Right renal pelvis (tissue), 4 donors: Measurements from ENCODE around the gene ZNF217. TPM values are rescaled to one million over a fixed set of nuclear protein-coding genes. Genes with fewer than 3 reads are reported as not detected.
"Not testable (repeated sequence)": the region's sequence is repeated elsewhere in the genome, so short reads cannot be mapped to it uniquely, and the experiment has no call there.

Experiments used
- DNase-seq, 4 donors: peaks; one replicate each; pipeline ENCODE4 v3.0.0-alpha.2; 2013; ENCODE audit warnings: low read depth in 4 of 4, low spot score in 3 of 4, missing footprints in 1 of 4
- polyA plus RNA-seq, 4 donors: library from polyadenylated mRNA; unstranded; fragments of 120-200 nt; gene quantifications; one replicate each; pipeline ENCODE4 v1.2.1, GENCODE V29; 2013; ENCODE audit not compliant: insufficient read length in 4 of 4

ZNF217 gene
- polyA plus RNA-seq, 4 donors: 27.6 to 38.3 (median 35.6) TPM

DNA sequence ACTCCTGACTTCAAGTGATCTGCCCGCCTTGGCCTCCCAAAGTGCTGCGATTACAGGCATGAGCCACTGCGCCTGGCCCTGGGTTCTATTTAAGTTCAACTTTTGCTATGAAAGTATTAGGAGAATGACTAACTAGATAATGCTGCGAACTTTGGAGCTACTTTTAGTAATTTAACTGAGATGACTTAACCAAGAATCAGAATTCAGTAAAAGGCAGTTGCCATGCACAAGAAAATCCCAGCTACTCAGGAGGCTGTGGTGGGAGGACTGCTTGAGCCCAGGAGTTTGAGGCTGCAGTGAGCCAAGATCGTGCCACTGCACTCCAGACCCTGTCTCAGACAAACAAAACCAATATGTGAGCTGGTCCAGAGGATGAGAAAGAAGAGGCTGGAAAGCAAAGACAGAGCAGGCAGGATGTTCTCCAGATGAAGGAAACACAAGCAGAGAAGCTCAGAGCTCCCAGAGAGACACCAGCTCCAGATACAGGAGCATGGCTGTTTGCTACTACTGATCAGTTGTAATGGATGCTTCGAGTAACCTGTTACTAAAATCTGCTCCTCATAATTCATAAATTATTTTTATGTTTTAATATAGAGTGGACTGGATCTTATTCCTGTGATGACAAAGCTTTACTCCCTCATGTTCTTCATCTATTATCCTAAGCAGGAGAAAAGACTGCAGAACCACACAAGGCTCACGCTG, 23.9 kb downstream of the ZNF217 start:
- no peak for DNase-seq

DNA sequence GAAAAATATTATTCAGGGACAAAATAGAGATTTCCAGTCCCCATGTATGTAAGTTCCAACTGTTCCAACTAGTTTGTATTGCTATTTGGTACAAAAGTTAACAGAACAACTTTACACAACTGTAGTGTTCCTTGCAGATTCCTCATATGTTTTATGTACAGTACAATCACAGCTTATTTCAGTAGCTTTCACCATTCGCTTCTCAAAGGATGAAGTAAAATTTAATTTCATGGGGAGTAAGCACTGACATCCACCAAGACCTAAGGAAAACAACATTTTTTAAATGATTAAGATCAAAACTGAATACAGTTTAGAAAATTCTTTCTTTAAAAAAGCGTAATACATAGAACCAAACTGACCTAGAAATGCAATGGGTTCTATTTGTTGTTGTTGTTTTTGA, 24.6 kb downstream of the ZNF217 start:
- no peak for DNase-seq

DNA sequence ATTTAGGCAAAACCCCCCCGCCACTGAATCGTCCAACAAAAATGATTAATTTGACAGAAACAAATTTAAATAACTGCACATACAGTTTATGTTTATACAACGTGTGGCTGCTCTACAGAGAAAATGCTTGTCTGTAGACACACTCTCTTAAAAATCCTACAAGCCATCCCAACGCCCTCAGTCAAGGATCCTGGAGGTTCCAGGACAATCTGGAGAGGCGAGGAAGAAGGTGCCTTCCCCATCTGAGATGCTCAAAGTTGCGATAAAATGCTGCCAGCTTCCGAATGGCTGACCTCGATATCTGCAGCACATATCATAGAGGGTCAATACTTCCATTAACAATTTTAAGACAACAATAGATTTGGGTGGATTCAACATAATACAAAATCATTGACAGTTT, 25.3 kb downstream of the ZNF217 start:
- DNase-seq: no peak

DNA sequence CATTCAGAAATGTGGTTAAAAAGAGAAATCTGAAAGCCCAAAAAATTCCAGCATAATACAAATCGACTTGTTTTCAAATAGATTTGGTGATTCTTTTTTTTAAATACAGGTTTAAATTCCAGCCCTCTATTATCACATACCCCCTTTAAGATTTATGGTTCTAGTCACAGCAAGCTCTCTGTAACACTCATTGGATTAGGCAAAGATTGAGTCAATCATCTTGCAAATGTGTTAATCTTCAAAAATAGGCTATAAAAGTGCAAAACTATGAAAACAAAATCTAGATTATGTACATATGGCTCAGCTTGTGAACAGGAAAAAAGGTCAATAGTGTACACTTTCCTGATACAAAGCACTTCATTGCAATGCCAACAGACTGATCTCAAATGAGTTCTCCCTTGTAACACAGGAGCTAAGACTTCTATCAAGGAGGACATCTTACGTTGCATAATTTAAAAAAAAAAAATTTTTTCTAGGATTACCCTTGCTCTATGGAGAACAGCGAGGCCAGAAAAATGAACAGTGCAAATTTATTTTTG, 26.2 kb downstream of the ZNF217 start:
- DNase-seq: no peak

DNA sequence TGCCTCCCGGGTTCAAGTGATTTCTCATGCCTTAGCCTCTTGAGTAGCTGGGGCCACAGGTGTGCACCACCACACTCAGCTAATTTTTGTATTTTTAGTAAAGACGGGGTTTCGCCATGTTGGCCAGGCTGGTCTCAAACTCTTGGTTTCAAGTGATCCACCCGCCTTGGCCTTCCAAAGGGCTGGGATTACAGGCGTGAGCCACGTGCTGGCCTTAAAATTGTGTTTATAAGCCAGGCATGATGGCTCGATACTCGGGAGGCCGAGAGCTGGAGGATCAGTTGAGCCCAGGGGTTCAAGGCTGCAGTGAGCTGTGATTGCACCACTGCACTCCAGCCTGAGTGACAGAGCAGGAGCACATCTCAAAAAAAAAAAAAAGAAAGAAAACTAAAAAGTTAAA, 27.0 kb downstream of the ZNF217 start:
- not testable (repeated sequence) for DNase-seq

DNA sequence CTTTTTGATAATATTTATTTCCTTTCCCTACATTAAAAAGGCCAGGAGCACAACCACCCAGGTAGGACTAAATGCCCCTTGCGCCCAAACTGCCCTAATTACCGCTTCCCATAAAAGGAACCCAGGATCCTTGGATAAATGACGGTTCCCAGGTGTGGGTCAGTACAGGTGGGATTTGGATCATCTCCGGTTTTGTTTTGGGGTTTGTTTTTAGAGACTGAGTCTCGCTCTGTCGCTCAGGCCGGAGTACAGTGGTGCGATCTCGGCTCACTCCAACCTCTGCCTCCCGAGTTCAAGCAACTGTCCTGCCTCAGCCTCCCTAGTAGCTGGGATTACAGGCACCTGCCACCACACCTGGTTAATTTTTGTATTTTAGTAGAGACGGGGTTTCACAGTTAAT, 28.4 kb downstream of the ZNF217 start:
- DNase-seq: no peak

DNA sequence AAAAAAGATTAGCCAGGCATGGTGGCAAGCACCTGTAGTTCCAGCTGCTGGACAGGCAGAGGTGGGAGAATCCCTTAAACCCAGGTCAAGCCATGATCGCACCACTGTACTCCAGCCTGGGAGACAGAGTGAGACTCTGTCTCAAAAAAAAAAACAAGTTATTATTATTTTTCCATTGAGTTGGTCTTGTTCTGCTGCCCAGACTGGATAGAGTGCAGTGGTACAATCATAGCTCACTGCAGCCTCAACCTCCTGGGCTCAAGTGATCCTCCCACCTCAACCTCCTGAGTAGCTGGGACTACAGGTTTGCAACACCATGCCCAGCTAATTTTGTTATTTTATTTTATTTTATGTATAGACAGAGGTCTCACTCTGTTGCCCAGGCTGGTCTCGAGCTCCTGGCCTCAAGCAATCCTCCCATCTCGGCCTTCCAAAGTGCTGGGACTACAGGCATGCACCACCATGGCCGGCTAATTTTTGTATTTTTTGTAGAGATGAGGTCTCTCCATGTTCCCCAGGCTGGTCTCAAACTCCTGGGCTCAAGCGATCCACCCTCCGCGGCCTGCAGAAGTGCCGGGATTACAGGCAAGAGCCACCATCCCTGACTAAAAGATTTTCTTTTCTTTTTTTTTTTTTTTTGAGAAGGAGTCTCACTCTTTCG, 31.4 kb downstream of the ZNF217 start:
- not testable (repeated sequence) for DNase-seq

DNA sequence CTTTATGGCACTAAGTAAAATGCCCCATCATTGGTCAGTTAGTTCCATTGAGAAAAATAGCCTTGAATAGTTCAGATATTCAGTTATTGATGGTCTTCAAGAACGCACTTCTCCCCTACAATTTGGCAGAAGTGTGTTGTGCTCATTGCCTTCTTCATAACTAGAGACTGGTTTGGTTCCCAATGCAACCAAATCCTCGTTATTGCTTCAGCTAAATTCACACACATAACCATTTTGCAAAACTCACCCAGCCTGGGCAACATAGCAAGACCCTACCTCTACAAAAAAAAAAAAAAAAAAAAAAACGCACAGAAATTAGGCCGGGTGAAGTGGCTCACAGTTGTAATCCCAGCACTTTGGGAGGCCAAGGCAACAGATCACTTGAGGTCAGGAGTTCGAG, 32.1 kb downstream of the ZNF217 start:
- DNase-seq: no peak

DNA sequence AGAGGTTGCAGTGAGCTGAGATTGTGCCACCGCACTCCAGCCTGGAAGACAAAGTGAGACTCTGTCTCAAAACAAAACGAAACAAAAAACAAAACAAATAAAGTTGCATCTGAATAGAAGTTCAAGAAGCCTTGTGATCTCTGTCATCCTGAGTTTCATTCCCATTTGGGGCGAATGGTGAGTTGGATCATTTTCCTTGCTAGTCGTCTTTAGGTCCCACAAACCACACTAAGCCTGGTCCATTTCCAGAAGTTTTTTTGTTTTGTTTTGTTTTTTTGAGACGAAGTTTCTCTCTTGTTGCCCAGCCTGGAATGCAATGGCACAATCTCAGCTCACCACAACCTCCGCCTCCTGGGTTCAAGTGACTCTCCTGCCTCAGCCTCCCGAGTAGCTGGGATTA, 33.8 kb downstream of the ZNF217 start:
- DNase-seq: no peak

DNA sequence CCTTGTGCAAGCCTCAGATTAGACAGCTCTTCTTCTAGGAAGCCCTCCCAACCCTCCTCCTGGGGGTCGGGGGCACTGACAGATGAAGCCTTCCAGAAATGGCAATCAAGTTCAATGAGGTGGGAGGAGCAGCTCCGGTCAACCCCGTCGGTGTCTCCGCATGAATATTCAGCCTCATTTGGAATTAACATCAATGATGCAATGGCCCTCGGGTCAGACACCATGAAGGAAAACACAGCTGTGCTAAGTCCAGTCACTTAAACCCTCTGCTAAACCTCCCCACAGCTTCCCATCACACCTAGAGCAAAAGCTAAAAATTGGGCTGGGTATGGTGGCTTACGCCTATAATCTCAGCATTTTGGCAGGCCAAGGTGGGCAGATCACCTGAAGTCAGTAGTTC, 36.5 kb downstream of the ZNF217 start:
- DNase-seq: no peak

DNA sequence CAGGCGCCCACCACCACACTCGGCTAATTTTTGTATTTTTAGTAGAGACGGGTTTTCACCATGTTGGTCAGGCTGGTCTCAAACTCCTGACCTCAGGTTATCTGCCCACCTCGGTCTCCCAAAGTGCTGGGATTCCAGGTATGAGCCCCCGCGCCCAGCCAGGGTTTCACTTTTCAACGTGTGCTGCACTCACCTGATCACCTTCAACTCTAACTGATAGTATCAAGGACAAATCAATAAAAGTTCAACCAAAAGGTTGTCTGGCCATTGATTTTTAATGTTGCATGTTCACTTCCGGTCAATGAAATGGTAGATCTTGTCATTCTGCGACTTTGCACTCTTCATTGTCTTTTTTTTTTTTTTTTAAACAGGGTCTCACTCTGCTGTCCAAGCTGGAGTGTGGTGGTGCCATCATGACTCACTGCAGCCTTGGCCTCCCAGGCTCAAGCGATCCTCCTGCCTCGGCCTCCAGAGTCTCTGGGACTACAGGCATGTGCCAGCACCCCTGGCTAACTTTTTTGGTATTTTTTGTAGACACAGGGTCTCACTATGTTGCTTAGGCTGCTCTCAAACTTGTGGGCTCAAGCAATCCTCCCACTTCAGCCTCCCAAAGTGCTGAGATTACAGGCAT, 37.3 kb downstream of the ZNF217 start:
- DNase-seq: no peak

DNA sequence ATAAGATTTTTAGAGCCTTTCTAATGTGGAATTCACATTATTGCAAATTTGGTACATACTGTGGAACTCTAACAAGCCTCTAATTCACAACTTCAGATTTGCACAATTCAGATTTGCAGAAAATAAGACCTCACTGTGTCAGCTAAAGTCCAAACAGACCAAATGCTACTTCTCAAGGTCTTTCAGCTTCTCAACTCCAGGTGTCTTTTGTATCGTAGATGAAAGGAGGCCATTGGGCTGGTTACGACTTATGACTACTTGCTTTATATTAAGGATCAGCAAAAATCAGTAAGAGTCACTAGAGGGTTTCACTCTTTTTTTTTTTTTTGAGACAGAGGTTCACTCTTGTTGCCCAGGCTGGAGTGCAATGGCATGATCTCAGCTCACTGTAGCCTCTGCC, 37.8 kb downstream of the ZNF217 start:
- DNase-seq: peak in 1 of 4 donors; percentile 17

DNA sequence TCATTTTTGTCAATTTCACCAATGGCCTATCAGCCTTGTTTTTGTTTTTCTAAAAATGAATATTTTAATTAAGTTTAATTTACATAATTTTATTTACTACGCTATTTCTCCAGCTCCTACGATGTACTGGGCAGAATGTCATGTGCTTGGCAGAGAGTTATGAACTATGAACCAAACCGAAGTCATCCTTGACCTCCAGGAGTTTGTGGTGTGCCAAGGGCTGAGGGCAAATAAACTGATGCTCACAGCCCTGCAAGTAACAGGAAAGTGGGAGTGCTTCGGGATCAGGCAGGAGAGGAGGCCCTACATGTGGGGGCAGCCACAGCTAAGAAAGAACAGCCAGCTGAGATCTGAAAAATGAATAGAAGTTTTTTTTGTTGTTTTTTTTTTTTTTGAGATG, 38.6 kb downstream of the ZNF217 start:
- no peak for DNase-seq

DNA sequence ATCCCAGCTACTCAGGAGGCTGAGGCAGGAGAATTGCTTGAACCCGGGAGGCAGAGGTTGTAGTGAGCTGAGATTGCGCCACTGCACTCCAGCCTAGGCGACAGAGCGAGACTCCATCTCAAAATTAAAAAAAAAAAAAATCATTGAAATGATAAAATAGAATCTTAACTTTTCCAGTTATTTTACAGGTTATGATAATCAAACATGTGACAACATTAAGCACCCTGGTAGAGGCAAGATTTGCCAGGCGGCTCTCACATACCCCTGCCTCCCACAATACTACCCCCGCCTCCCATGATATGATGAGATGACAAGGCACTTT, 41.1 kb downstream of the ZNF217 start:
- not testable (repeated sequence) for DNase-seq

DNA sequence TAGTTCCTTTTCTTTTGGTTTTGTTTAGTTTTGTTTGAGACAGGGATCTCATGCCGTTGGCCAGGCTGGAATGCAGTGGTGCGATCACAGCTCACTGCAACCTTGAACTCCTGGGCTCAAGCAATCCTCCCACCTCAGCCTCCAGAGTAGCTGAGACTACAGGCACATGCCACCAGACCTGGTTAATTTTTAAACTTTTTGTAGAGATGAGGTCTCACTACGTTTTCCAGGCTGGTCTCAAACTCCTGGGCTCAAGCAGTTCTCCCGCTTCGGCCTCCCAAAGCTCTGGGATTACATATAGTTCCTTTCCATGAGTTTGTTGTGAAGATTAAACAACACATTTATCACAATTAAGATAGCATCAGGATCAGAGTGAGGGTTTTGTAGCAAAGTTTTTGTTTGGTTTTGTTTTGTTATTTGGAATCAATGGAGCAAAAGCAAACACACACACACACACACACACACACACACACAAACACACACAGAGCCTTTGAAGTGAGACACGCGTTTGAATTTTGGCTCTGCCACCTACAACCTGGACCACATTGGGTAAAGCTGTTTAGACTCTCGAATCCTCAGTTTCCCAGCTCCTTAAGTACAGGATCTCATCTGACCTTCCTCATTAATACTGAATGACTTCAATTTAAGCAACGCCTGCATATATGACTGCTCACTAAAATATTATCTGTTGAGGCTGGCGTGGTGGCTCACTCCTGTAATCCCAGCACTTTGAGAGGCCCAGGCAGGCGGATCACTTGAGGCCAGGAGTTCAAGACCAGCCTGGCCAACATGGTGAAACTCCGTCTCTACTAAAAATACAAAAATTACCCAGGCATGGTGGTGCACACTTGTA, 41.7 kb downstream of the ZNF217 start:
- DNase-seq: not testable (repeated sequence)

DNA sequence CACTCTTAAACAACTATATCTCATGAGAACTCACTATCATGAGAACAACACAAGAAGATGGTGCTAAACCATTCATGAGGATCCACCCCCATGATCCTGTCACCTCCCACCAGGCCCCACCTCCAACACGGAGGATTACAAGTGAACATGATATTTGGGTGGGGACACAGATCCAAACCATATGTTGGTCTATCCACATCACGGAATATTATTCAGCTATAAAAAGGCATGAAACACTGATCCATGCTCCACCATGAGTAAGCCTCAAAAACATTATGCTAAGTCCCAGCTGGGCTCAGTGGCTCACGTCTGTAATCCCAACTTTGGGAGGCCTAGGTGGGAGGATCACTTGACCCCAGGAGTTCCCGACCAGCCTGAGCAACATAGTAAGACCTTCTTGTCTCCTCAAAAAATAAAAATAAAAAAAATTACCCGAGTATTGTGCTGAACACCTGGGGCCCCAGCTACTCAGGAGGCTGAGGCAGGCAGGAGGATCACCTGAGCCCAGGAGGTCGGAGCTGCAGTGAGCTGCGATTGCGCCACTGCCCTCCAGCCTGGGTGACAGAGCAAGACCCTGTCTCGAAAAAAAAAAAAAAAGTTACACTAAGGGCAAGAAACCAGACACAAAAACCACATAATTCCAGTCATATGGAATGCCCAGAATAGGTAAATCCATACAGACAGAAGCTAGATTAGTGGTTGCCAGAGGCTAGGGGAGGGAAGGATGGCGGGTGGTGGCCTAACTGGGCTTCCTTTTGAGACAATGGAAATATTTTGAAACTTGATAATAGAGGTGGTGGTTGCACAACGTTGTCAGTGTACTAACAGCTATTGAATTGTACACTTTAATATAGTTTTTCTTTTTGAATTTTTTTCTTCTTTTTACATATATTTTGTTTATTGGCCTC, 43.1 kb downstream of the ZNF217 start:
- DNase-seq: no peak

DNA sequence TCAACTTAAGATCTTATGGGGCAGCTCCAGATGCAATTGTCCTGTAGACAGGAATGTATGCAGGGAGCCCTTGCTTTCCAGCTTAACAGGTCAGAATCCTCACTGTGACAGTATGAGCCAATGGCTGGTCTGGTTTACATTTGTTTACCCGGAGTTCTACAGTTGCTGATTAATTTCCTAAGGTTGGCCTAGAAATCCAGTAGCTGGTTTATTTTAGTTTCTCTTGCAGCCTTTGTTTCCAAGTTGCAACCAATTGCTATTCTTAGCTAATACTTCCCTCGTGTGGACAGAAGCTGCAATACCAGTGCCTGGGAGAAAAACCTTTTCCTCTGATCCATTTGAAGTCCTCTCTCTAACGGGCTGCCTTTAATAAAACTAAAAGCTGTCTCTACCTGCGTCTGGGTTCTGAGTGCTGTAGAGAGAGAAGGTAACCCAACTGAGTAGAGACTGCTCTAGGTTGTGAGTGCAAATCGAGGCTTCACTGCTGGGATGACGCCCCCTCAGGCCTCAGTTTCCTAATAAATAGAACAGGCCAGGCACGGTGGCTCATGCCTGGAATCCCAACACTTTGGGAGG, 45.9 kb downstream of the ZNF217 start:
- peak; percentile 51 to 76 (median 68) for DNase-seq

DNA sequence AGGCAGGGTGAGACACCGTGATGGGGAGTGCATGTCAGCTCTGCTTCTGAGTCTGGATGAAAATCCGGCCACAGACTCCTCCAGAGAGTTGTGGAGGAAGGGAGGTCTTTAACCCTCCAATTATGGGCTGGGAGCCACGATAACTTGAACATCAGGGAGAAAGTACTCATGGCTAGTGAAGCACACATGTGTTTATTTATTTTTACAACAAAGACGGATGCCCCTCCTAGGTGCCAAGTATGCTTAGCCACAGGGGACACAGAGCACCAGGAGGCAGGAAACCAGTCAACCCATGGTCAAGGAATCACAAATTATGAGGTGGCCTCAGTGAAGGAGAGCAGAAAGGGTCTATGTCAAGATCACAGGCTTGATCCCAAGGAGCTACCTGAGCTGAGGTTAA, 54.1 kb downstream of the ZNF217 start:
- DNase-seq: no peak

DNA sequence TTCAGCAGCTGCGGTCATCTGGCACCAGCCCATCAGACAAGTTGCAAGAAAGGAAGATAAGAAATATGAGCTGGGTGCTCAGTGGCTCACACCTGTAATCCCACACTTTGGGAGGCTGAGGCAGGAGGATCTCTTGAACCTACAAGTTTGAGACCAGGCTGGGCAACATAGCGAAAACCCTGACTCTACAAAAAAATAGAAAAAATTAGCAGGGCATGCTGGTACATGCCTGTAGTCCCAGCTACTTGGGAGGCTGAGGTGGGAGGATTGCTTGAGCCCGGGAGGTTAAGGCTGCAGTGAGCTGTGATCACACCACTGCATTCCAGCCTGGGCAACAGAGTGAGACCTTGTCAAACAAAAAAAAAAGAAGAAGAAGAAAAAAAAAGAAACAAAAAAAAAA, 57.3 kb downstream of the ZNF217 start:
- not testable (repeated sequence) for DNase-seq

DNA sequence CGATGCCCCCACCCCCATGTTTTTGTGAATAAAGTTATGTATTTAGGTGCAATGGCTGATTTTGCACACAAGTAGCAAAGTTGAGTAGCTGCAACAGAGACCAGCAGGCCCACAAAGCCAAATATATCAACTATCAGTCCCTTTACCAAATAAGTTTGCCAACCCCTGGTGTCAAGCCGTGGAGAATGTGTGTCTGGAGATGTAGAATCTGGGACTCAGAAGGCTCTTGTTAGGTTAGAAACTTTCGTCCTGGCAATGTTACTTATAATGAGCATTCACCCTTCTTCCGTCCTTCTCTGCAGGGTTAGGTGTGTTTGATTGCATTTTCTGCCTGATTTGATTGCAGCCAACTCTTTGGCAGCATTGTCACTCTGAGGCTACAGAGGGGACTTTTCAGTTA, 57.8 kb downstream of the ZNF217 start:
- DNase-seq: no peak
